IPS-20b (cell line): Measurements from ENCODE around the gene SCARF1.

Experiments used
- H3K27ac ChIP-seq: one replicate; pipeline ENCODE4 v1.5.1; 2013; ENCODE audit warnings: low read length
- H3K27me3 ChIP-seq: 2 replicates; pipeline ENCODE4 v1.6.1; 2013; ENCODE audit warnings: mild to moderate bottlenecking, low read length, inconsistent platforms; ENCODE audit not compliant: insufficient read depth
- H3K36me3 ChIP-seq: 2 replicates; pipeline ENCODE4 v1.6.1; 2013; ENCODE audit warnings: low read depth, mild to moderate bottlenecking, inconsistent platforms, low read length, moderate library complexity; ENCODE audit not compliant: insufficient read depth
- H3K4me1 ChIP-seq: 2 replicates; pipeline ENCODE4 v1.6.1; 2013; ENCODE audit warnings: mild to moderate bottlenecking, control low read depth, inconsistent platforms, low read length, moderate library complexity; ENCODE audit not compliant: insufficient read depth
- H3K4me3 ChIP-seq: 2 replicates; pipeline ENCODE4 v1.5.1; 2013; ENCODE audit warnings: mild to moderate bottlenecking, low read length, inconsistent platforms
- H3K9ac ChIP-seq: 2 replicates; pipeline ENCODE4 v1.6.1; 2013; ENCODE audit warnings: low read depth, mild to moderate bottlenecking, inconsistent platforms, low read length, moderate library complexity
- H3K9me3 ChIP-seq: 2 replicates; pipeline ENCODE4 v1.6.1; 2013; ENCODE audit warnings: mild to moderate bottlenecking, low read depth, low read length, inconsistent platforms; ENCODE audit not compliant: insufficient read depth

SCARF1 gene

GRCh38 chr17:1588821-1589585 lies 56.5 kb downstream of the SCARF1 start:
- H3K4me3 ChIP-seq, result no peak overlapping the region
- H3K4me1 ChIP-seq, result peaks cover 17% of the 10 kb centered on the region
- H3K27ac ChIP-seq, result no peak overlapping the region

GRCh38 chr17:1584167-1584566 lies 61.4 kb downstream of the SCARF1 start:
- no peak overlapping the region for H3K4me3 ChIP-seq
- no peaks in the 10 kb centered on the region for H3K9me3 ChIP-seq
- peaks cover 17% of the 10 kb centered on the region for H3K4me1 ChIP-seq
- no peak overlapping the region for H3K27ac ChIP-seq
- no peak overlapping the region for H3K9ac ChIP-seq
- no peaks in the 10 kb centered on the region for H3K36me3 ChIP-seq
- no peaks in the 10 kb centered on the region for H3K27me3 ChIP-seq

More at GRCh38 chr17:1588821-1589585, 56.5 kb downstream of the SCARF1 start:
- Histone ChIP-seq H3K36me3 (no peaks in the 10 kb centered on the region), H3K9me3 (no peaks in the 10 kb centered on the region), H3K27me3 (no peaks in the 10 kb centered on the region), H3K9ac (no peak overlapping the region)
